Upper lobe of left lung (tissue), 6 donors: ENCODE results near the gene MED13L. TPM values are rescaled to one million over a fixed set of nuclear protein-coding genes. Genes with fewer than 3 reads are reported as not detected.
A peak's percentile ranks its signal among the peaks of the same experiment; 100 is the strongest.

ENCODE experiments used
- ATAC-seq, 2 donors: fragments of 200-7000 bp; cut with Tn5 transposase; one replicate each; pipeline ENCODE4 v1.9.1; 2022; ENCODE audit warnings: mild to moderate bottlenecking in 2 of 2, moderate library complexity in 2 of 2; ENCODE audit not compliant: low FRiP score in 2 of 2
- DNase-seq, 2 donors: peaks; one replicate each; pipeline ENCODE4 v3.0.0-alpha.2; 2019 to 2020
- H3K27ac ChIP-seq, 4 donors: fragments of 200-600 bp; sonication (generic); one replicate each; pipeline ENCODE4 v1.5.1; 2016 to 2019
- H3K27me3 ChIP-seq, 4 donors: fragments of 200-600 bp; sonication (generic); one replicate each; pipeline ENCODE4 v1.5.1; 2017 to 2019
- H3K36me3 ChIP-seq, 4 donors: fragments of 200-600 bp; sonication (generic); one replicate each; pipeline ENCODE4 v1.5.1; 2016 to 2019
- H3K4me1 ChIP-seq, 4 donors: fragments of 200-600 bp; sonication (generic); one replicate each; pipeline ENCODE4 v1.5.1; 2018 to 2019
- H3K4me3 ChIP-seq, 4 donors: fragments of 200-600 bp; sonication (generic); one replicate each; pipeline ENCODE4 v1.5.1; 2017 to 2019; ENCODE audit warnings: mild to moderate bottlenecking in 2 of 4, moderate library complexity in 1 of 4
- H3K9me3 ChIP-seq, 4 donors: fragments of 200-600 bp; sonication (generic); one replicate each; pipeline ENCODE4 v1.5.1; 2018 to 2019
- CTCF ChIP-seq, 6 experiments: fragments of 450-650 bp in 4 of 6; fragments of 200-600 bp in 2 of 6; sonication (generic) in 2 of 6; IDR thresholded peaks; one replicate each; pipeline ENCODE4 v1.5.1; 2016 to 2019; ENCODE audit warnings: antibody characterized with exemption in 6 of 6
- EP300 ChIP-seq, 4 donors: sonication (generic); formaldehyde crosslinking; IDR thresholded peaks; one replicate each; pipeline ENCODE4 v1.5.1; 2017; ENCODE audit warnings: antibody characterized with exemption in 4 of 4, control low read depth in 2 of 4
- POLR2A ChIP-seq, 4 donors: fragments of 450-650 bp; IDR thresholded peaks; one replicate each; pipeline ENCODE4 v1.5.1; 2016 to 2017; ENCODE audit warnings: antibody characterized with exemption in 4 of 4, mild to moderate bottlenecking in 2 of 4
- POLR2AphosphoS5 ChIP-seq, 2 donors: sonication (generic); formaldehyde crosslinking; IDR thresholded peaks; one replicate each; pipeline ENCODE4 v1.5.1; 2017; ENCODE audit warnings: antibody characterized with exemption in 2 of 2
- WGBS, 2 donors: methylation state at CpG; one replicate each; pipeline ENCODE4 v1.1.5; 2017 to 2018; 5-methylcytosine and 5-hydroxymethylcytosine counted together
- total RNA-seq, 6 donors: library from RNA; depleted of rRNA in 4 of 6; stranded (reverse); fragments of >200 nt in 4 of 6; gene quantifications; one replicate each; pipeline versions ENCODE4 v1.1.0 to v1.2.1, GENCODE V29; 2016 to 2021
- donor health status: DM: no; HTN: no; CAD: no; lungs with moderate emphysema.
- donor health status: DM: no; HTN: yes; CAD: no; lungs with severe emphysema.

Gene MED13L
- total RNA-seq, 6 donors from 2014 or later: 96.6 to 178 (median 124) TPM

GRCh38 chr12:116150452-116150851 is 127.0 kb downstream of the MED13L start:
- DNase-seq (no peak), ATAC-seq (no peak)
- H3K27me3 ChIP-seq: no peaks in the 10 kb centered on the region
- no peak overlapping the region for H3K4me3 ChIP-seq
- no peaks in the 10 kb centered on the region for H3K36me3 ChIP-seq
- H3K27ac ChIP-seq: no peak overlapping the region
- WGBS, 2 donors: 86 to 87% methylated on average over 5 of the region's 5 CpGs
- TF ChIP-seq POLR2A (IDR thresholded peaks at IDR 0.05): no peak
- peaks cover 30 to 56% (median 39%) of the 10 kb centered on the region in 4 donors for H3K4me1 ChIP-seq
- H3K9me3 ChIP-seq: no peaks in the 10 kb centered on the region

GRCh38 chr12:116150001-116150400 is 127.5 kb downstream of the MED13L start:
- peaks cover 30 to 58% (median 39%) of the 10 kb centered on the region in 4 donors for H3K4me1 ChIP-seq
- H3K36me3 ChIP-seq: no peaks in the 10 kb centered on the region
- ATAC-seq (no peak), DNase-seq (no peak)
- WGBS, 2 donors: 52 to 75% methylated on average over 4 of the region's 4 CpGs
- H3K4me3 ChIP-seq: no peak overlapping the region
- TF ChIP-seq POLR2A (IDR thresholded peaks at IDR 0.05) (no peak), POLR2AphosphoS5 (IDR thresholded peaks at IDR 0.05) (no peak), EP300 (IDR thresholded peaks at IDR 0.05) (no peak), CTCF (IDR thresholded peaks at IDR 0.05) (no peak)
- H3K27ac ChIP-seq: no peak overlapping the region
- no peaks in the 10 kb centered on the region for H3K9me3 ChIP-seq
- H3K27me3 ChIP-seq: no peaks in the 10 kb centered on the region

GRCh38 chr12:116148844-116149243 is 128.6 kb downstream of the MED13L start:
- no peak for ATAC-seq
- no peaks in the 10 kb centered on the region for H3K27me3 ChIP-seq
- 62 to 65% methylated on average over 3 of the region's 3 CpGs for WGBS, 2 donors

DNA sequence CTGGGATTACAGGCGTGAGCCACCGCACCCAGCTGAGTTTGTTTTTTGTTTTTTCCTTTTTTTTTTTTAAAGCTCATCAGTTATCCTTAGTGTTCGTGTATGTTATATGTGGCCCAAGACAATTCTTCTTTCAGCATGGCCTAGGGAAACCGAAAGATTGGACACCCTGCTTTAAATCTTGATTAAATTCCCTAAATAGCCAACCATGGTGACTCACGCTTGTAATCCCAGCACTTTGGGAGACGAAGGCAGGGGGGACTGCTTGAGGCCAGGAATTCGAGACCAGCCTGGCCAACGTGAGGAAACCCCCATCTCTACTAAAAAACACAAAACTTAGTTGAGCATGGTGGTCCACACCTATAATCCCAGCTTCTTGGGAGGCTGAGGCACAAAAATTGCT is 131.1 kb downstream of the MED13L start:
- Histone ChIP-seq H3K4me1 (peaks cover 33 to 59% (median 48%) of the 10 kb centered on the region in 4 donors), H3K27me3 (no peaks in the 10 kb centered on the region), H3K4me3 (no peak overlapping the region), H3K27ac (no peak overlapping the region), H3K36me3 (no peaks in the 10 kb centered on the region), H3K9me3 (no peaks in the 10 kb centered on the region)
- ATAC-seq: no peak
- TF ChIP-seq EP300 (IDR thresholded peaks at IDR 0.05) (no peak), POLR2AphosphoS5 (IDR thresholded peaks at IDR 0.05) (no peak), CTCF (IDR thresholded peaks at IDR 0.05) (no peak), POLR2A (IDR thresholded peaks at IDR 0.05) (no peak)
- no peak for DNase-seq
- WGBS, 2 donors: 96 to 98% methylated on average over 8 of the region's 8 CpGs

More at GRCh38 chr12:116148844-116149243, 128.6 kb downstream of the MED13L start:
- H3K4me3 ChIP-seq: no peak overlapping the region
- peaks cover 28 to 59% (median 45%) of the 10 kb centered on the region in 4 donors for H3K4me1 ChIP-seq
- DNase-seq: no peak
- TF ChIP-seq EP300 (IDR thresholded peaks at IDR 0.05): no peak
- TF ChIP-seq CTCF (IDR thresholded peaks at IDR 0.05): no peak
- no peak for TF ChIP-seq POLR2A (IDR thresholded peaks at IDR 0.05)
- no peak for TF ChIP-seq POLR2AphosphoS5 (IDR thresholded peaks at IDR 0.05)
- H3K36me3 ChIP-seq: no peaks in the 10 kb centered on the region
- peak overlapping the region in 1 of 4 donors; percentile 2 for H3K27ac ChIP-seq
- H3K9me3 ChIP-seq: no peaks in the 10 kb centered on the region

- DNase-seq: no peak
- Histone ChIP-seq H3K27ac (no peak overlapping the region), H3K27me3 (no peaks in the 10 kb centered on the region), H3K4me3 (no peak overlapping the region), H3K4me1 (peaks cover 34 to 62% (median 48%) of the 10 kb centered on the region in 4 donors), H3K36me3 (no peaks in the 10 kb centered on the region), H3K9me3 (no peaks in the 10 kb centered on the region)
- TF ChIP-seq POLR2A (IDR thresholded peaks at IDR 0.05) (no peak), EP300 (IDR thresholded peaks at IDR 0.05) (no peak), POLR2AphosphoS5 (IDR thresholded peaks at IDR 0.05) (no peak), CTCF (IDR thresholded peaks at IDR 0.05) (no peak)
- no peak for ATAC-seq
- 93 to 100% methylated on average over 3 of the region's 3 CpGs for WGBS, 2 donors
These were observed 132.0 kb downstream of the MED13L start for GRCh38 chr12:116145451-116145850.
